Retinal pigment epithelial cell (primary cell): Measurements from ENCODE around the gene FRMD4A.

Experiments used
- DNase-seq: peaks from one replicate; pipeline ENCODE4 v3.0.0-alpha.2; 2010; ENCODE audit warnings: low read depth
- H3K4me3 ChIP-seq: 2 replicates; pipeline ENCODE4 v1.5.1; 2011; ENCODE audit warnings: mild to moderate bottlenecking, low read length, control low read depth, moderate library complexity
- TF ChIP-seq, protein P1 (sequence below): conservative IDR thresholded peaks from 2 replicates; pipeline ENCODE4 v1.5.1; 2011; ENCODE audit warnings: low read depth, low read length, control low read depth, inconsistent platforms

The FRMD4A gene

DNA sequence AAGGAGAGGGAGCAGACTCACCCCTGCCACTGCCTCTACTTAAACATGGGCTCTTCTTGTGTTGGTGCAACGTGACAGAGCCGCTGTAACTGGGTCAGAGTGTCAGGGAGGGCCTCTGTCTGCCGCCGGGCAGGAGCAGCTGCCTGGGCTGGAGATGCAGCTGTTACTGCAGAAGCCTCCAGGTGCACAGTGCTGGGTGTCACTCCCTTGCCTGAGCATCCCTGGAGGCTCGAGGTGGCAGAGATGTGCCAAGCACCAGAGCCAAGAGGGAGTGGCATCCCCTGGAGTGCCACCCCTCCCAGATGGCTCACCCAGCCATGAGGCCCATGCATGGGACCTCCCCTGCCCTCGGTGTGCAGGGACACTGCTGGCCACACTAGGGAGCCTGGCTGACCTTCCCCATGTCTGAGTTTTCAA is 598.3 kb downstream of the FRMD4A start:
- TF ChIP-seq, protein P1, sequence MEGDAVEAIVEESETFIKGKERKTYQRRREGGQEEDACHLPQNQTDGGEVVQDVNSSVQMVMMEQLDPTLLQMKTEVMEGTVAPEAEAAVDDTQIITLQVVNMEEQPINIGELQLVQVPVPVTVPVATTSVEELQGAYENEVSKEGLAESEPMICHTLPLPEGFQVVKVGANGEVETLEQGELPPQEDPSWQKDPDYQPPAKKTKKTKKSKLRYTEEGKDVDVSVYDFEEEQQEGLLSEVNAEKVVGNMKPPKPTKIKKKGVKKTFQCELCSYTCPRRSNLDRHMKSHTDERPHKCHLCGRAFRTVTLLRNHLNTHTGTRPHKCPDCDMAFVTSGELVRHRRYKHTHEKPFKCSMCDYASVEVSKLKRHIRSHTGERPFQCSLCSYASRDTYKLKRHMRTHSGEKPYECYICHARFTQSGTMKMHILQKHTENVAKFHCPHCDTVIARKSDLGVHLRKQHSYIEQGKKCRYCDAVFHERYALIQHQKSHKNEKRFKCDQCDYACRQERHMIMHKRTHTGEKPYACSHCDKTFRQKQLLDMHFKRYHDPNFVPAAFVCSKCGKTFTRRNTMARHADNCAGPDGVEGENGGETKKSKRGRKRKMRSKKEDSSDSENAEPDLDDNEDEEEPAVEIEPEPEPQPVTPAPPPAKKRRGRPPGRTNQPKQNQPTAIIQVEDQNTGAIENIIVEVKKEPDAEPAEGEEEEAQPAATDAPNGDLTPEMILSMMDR = no peak
- no peak for DNase-seq
- H3K4me3 ChIP-seq = no peak overlapping the region

DNA sequence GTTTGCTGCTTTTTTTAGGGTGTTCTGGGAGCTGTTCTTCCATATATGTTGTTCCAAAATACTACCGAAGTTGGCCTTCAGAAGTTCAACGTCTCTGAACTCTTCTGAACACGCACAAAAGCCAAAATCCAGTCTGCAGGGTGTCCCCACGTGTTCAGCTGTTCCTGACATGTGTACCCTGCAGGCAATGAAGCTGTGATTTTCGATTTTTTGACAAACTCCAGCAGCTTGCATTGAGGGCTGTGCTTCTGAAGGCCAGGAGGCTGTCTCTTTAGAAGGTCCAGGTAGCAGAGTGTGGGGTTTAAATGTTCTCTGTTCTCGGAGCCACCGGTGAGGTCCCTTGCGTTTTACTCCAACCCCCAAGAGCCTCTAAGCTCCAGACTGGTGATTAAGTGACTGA is 598.9 kb downstream of the FRMD4A start:
- DNase-seq = no peak
- H3K4me3 ChIP-seq = no peak overlapping the region
- TF ChIP-seq, protein P1 = no peak

DNA sequence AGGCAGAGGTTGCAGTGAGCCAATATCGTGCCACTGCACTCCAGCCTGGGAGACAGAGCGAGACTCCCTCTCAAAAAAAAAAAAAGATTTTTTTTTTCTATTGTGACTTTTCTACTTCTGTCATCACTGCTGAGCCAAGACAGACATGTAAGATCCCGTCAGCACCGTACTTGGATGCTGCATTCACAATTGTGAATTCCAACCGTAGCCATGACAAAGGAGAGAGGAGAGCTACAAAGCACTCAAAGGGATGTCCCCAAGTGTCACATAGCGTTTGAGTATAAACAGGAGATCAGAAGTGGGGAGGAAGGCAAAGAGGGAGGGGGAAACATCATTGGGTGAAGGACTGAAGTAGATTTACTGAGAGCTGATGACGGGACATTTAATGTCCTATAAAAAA is 599.8 kb downstream of the FRMD4A start:
- DNase-seq = no peak
- H3K4me3 ChIP-seq = no peak overlapping the region
- TF ChIP-seq, protein P1 = no peak

DNA sequence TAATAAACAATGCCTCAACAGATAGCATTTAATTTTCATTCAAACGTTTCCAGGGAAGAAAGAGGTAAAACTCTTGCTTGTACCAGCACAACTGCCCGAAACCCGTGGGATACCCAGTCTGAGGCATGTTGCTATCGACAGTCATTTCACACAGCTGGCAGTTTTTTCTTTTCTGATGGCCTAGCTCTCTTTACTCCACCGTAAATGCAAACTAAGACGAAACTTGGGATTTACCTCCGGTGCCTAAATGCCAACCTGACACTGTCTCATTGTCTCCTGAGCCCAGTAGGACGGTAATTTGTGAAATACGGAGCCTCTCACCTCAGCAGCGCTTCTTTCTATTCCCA is 600.4 kb downstream of the FRMD4A start:
- TF ChIP-seq, protein P1 = no peak
- no peak overlapping the region for H3K4me3 ChIP-seq
- no peak for DNase-seq

DNA sequence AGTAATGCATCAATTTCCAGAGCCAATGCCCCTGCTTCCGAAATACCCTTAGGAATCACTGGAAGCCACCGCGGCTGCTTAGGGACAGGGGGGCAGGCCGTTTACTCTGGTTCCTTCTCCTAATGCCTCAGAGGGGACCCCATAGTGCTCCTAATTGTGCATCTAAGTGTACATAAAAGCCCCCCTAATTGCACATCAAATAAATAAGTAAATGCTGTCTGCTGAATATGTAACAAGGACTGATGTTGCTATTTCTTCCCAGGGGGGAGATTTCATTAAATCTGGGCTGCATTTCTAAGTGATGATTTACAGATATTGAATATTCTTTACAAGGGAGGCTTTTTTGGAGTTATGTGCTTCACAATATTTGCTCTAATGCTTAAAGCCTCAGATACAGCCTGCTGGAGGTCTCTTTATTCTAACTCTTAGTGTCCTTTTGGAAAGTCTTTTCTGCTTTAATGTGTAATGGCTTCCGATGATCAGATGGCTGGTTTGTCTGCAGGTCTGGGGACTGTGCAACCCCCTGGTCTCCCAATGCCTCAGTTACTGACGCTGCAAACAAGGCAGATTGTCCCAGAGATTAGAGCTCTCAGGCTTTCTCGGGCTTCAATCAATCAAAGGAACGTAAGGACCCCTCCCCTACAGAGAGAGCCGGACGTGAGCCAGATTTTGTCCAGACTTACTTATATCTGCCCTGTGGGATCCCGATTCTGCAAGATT is 601.0 kb downstream of the FRMD4A start:
- DNase-seq = no peak
- TF ChIP-seq, protein P1 = no peak
- H3K4me3 ChIP-seq = no peak overlapping the region

DNA sequence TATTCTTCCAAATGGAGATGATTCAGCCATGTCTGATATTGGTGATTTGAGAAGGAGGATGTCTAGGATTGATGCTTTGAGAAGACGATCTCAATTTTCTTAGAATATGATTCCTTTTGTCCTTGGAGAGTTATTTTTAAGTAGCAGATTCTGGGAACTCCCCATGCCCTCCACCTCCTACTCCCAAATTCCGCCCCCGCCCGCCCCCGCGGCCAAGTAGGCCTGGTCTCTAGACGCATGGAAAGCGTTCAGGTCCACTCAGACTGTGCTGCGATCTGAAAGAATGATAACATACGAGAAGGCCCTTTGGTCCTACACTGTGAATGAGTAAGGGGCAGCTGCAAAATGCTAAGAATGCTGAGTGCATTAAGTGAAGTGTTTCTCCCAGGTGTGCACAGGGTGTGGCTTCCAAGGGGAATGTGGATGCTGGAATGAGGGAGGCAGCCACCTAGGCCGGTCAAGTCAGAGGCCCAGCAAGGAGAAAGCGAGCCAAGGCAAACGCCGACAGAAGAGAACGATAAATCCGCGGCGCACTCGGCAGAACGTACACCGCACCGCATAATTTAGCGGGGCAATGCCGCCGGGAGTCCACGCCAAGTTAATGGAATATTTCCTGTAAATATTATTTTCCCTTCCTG is 601.7 kb downstream of the FRMD4A start:
- H3K4me3 ChIP-seq = no peak overlapping the region
- DNase-seq = no peak
- TF ChIP-seq, protein P1 = no peak

DNA sequence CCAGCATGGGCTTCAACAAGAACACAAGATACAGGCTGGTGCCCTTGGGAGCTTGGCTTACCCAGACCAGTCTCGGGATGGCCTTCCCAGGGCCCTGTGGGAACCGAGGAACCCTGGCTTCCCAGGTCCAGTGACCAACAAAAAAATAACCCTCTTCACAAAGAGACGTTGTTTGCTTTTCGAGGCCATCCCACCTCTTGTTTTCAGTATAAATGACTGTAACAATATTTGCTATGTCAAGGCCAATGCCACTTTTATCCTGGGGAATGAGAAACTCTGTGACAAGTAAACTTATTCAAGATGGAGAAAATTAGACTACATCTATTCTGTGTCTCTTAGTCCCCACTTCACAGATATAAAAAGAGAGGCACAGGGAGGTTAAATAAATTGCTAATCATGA is 605.1 kb downstream of the FRMD4A start:
- no peak for DNase-seq

More for the DNA sequence above, 605.1 kb downstream of the FRMD4A start:
- no peak overlapping the region for H3K4me3 ChIP-seq
- TF ChIP-seq, protein P1 = no peak
